Karpas-422 (cell line): ENCODE data around the gene ADAMTS9. TPM values are rescaled to one million over a fixed set of nuclear protein-coding genes. Genes with fewer than 3 reads are reported as not detected.

Source experiments
- DNase-seq: peaks from one replicate; pipeline ENCODE4 v3.0.0-alpha.2; 2015
- H2AFZ ChIP-seq: fragments of 200-600 bp; sonication (generic); 2 replicates; pipeline ENCODE4 v1.6.1; 2014; ENCODE audit warnings: antibody characterized with exemption, low read length, mixed read lengths
- H3K27ac ChIP-seq: fragments of 200-600 bp; sonication (generic); 2 replicates; pipeline ENCODE4 v1.5.1; 2014; ENCODE audit warnings: mild to moderate bottlenecking, low read length, moderate library complexity
- H3K27me3 ChIP-seq: fragments of 200-600 bp; sonication (generic); 2 replicates; pipeline ENCODE4 v1.6.1; 2014; ENCODE audit warnings: low read length, mixed read lengths
- H3K36me3 ChIP-seq: fragments of 200-600 bp; sonication (generic); 2 replicates; pipeline ENCODE4 v1.6.1; 2014; ENCODE audit warnings: low read length, mixed read lengths; ENCODE audit not compliant: insufficient read depth
- H3K4me1 ChIP-seq: fragments of 200-600 bp; sonication (generic); 2 replicates; pipeline ENCODE4 v1.6.1; 2014; ENCODE audit warnings: mild to moderate bottlenecking, low read length, mixed read lengths
- H3K4me2 ChIP-seq: fragments of 200-600 bp; sonication (generic); 2 replicates; pipeline ENCODE4 v1.6.1; 2014; ENCODE audit warnings: low read length, low read depth, mild to moderate bottlenecking; ENCODE audit not compliant: poor library complexity, severe bottlenecking
- H3K4me3 ChIP-seq: fragments of 200-600 bp; sonication (generic); 2 replicates; pipeline ENCODE4 v1.5.1; 2014; ENCODE audit warnings: mild to moderate bottlenecking, antibody characterized with exemption, low read length, mixed read lengths
- H3K79me2 ChIP-seq: fragments of 200-600 bp; sonication (generic); 2 replicates; pipeline ENCODE4 v1.6.1; 2014; ENCODE audit warnings: mild to moderate bottlenecking, low read length, mixed read lengths
- H3K9ac ChIP-seq: fragments of 200-600 bp; sonication (generic); 2 replicates; pipeline ENCODE4 v1.6.0; 2014; ENCODE audit warnings: low read length
- H3K9me2 ChIP-seq: fragments of 200-600 bp; sonication (generic), shearing (Covaris generic); replicated peaks from 2 replicates; pipeline ENCODE4 v1.6.0; 2014; ENCODE audit warnings: mild to moderate bottlenecking, low read length, moderate library complexity; ENCODE audit not compliant: insufficient read depth
- H3K9me3 ChIP-seq: fragments of 300-700, 200-600 bp; sonication (generic); 2 replicates; pipeline ENCODE4 v1.6.1; 2014; ENCODE audit warnings: low read length, mixed read lengths
- H4K20me1 ChIP-seq: fragments of 200-600 bp; sonication (generic); 2 replicates; pipeline ENCODE4 v1.6.1; 2014; ENCODE audit warnings: mild to moderate bottlenecking, antibody characterized with exemption, low read length, low read depth; ENCODE audit not compliant: insufficient read depth
- total RNA-seq: library from RNA; depleted of rRNA; stranded (reverse); fragments of >200 nt; shearing (Covaris generic); gene quantifications from 2 replicates; pipeline ENCODE4 v1.2.3, GENCODE V29; 2014; ENCODE audit warnings: low replicate concordance

The ADAMTS9 gene
- total RNA-seq, 1 experiment from 2014 or later = not detected

DNA sequence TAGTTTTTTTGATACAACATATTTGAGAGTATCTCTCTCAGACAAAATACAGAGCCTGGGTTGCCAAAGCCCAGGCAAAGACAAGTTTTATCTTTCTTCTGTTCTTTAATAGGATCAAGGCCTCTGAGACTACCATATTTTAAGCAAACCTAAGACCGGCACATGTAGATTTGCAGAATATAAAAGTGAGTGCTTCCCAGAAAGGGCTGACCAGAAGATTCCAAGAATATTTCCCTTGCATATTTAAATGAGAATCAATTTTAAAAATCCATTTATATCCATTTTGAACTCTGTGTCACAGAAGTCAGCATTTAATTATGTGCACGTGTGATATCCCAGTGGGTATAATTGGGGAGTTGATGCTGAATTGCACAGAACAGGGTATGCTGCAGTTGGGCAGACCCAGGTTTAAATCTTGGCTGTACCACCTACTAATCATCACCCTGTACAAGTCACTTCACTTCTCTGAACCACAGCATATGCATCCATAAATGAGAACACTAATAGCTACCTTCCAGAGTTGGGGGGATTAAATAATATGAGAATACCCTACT is 191.9 kb downstream of the ADAMTS9 start:
- Histone ChIP-seq H3K79me2 (no peaks in the 10 kb centered on the region), H3K27ac (no peak overlapping the region), H3K4me1 (no peaks in the 10 kb centered on the region), H2AFZ (no peak overlapping the region), H3K9me3 (no peaks in the 10 kb centered on the region), H3K9me2 (no peaks in the 10 kb centered on the region), H3K27me3 (no peaks in the 10 kb centered on the region), H3K4me3 (no peak overlapping the region), H3K9ac (no peak overlapping the region), H4K20me1 (no peaks in the 10 kb centered on the region), H3K36me3 (no peaks in the 10 kb centered on the region), H3K4me2 (no peak overlapping the region)
- DNase-seq = no peak

DNA sequence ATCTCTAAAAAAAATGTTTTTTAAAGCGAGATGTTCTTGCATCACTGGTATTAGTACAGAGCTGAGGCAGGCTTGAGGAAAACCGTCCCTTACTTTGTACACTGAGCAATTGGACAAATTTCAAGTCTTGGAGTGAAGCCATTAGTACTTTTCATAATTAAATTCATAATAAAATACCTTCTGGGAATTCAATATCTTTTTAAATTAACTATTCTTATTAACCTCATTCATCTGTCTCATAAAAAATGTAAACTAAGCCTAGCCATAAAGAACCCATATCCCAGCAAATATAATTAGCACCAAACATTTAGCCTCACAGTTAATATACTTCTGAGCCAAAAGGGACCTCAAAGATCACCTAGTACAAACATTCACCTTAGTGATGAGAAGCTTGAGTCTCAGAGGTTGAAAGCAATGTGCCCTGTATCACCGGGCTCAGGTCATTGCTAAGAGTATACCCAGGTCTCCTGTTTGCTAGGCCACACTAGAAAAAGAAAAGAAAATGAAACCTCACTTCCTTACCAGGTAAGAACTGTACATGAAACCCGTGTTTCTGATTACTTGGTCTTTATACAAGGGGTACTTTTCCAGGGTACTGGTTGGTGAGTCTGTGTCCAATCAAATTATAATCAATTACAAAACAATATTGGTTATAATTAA is 192.5 kb downstream of the ADAMTS9 start:
- no peaks in the 10 kb centered on the region for H3K9me3 ChIP-seq
- H3K4me2 ChIP-seq = no peak overlapping the region
- no peak overlapping the region for H3K27ac ChIP-seq
- no peaks in the 10 kb centered on the region for H3K27me3 ChIP-seq
- H3K79me2 ChIP-seq = no peaks in the 10 kb centered on the region
- H3K4me3 ChIP-seq = no peak overlapping the region
- no peaks in the 10 kb centered on the region for H4K20me1 ChIP-seq
- DNase-seq = no peak
- no peak overlapping the region for H2AFZ ChIP-seq
- H3K4me1 ChIP-seq = no peaks in the 10 kb centered on the region
- H3K36me3 ChIP-seq = no peaks in the 10 kb centered on the region
- H3K9ac ChIP-seq = no peak overlapping the region
- H3K9me2 ChIP-seq = no peaks in the 10 kb centered on the region

DNA sequence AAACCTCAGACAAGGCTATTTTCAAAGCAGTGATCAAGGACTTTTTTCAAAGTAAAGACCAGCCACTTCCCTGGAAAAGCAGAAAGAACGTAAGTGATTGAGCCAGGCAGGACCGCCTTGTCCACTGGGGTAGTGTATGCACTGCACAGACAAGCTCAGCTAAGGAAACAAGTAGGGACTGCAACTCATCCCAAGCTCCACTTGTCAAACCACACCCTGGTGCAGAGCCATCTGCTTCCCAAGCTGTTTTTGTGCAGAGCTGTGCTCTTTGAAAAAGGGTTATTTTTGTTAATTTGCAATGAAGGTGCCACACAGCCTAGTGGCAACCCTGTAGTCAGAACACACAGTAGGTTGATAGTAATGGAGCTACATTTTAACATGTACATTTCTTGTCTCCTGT is 193.3 kb downstream of the ADAMTS9 start:
- no peaks in the 10 kb centered on the region for H3K79me2 ChIP-seq
- H3K9me3 ChIP-seq = no peaks in the 10 kb centered on the region
- no peak overlapping the region for H3K4me2 ChIP-seq
- no peaks in the 10 kb centered on the region for H3K36me3 ChIP-seq
- H3K27ac ChIP-seq = no peak overlapping the region
- no peak overlapping the region for H3K9ac ChIP-seq
- no peaks in the 10 kb centered on the region for H3K4me1 ChIP-seq
- no peak for DNase-seq
- H3K4me3 ChIP-seq = no peak overlapping the region
- no peaks in the 10 kb centered on the region for H3K27me3 ChIP-seq
- no peaks in the 10 kb centered on the region for H4K20me1 ChIP-seq
- H2AFZ ChIP-seq = no peak overlapping the region
- no peaks in the 10 kb centered on the region for H3K9me2 ChIP-seq

DNA sequence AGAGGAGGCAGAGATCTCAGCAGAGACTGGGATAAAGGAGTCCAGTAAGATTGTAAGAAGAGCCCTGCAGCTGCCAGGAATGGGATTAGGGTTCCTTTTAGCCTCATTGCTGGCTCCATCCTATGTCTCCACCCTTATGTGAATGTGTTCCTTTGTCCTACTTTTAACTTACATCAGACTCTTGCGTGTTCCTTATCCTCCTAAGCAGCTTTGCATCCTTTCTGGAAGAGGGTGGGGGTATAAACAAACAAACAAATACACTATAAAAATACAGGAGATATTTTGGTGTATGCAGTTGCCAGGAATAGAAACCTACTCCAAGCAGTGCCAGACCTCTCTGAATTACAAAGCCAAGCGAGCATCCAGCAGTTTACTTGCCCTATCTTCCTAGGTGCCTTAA is 194.7 kb downstream of the ADAMTS9 start:
- no peak for DNase-seq
- Histone ChIP-seq H3K4me3 (no peak overlapping the region), H3K79me2 (no peaks in the 10 kb centered on the region), H4K20me1 (no peaks in the 10 kb centered on the region), H2AFZ (no peak overlapping the region), H3K36me3 (no peaks in the 10 kb centered on the region), H3K27ac (no peak overlapping the region), H3K27me3 (no peaks in the 10 kb centered on the region), H3K9me3 (no peaks in the 10 kb centered on the region), H3K9ac (no peak overlapping the region), H3K9me2 (no peaks in the 10 kb centered on the region), H3K4me2 (no peak overlapping the region), H3K4me1 (no peaks in the 10 kb centered on the region)

DNA sequence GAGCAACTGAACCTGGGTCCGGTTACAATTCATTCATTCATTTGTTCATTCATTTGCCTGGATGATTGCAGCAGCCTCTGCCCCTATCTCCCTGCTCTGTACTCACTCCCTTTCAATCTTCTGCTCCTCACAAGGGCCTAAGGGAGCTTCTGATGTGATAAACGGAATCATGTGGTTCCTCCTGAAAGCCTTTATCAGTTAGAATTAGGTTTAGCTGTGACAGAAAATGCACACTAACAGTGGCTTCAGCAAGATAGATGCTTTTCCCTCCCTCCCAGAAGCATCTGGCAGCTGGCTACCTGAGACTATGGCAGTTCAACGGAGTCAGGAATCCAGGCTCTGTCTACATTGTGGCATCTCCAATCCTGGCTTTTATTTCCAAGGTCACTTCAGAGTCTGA is 196.0 kb downstream of the ADAMTS9 start:
- H3K4me2 ChIP-seq = no peak overlapping the region
- H2AFZ ChIP-seq = no peak overlapping the region
- H3K9me3 ChIP-seq = no peaks in the 10 kb centered on the region
- H3K27ac ChIP-seq = no peak overlapping the region
- no peaks in the 10 kb centered on the region for H3K9me2 ChIP-seq
- no peaks in the 10 kb centered on the region for H3K27me3 ChIP-seq
- H3K9ac ChIP-seq = no peak overlapping the region
- no peak overlapping the region for H3K4me3 ChIP-seq
- H3K4me1 ChIP-seq = no peaks in the 10 kb centered on the region
- no peaks in the 10 kb centered on the region for H4K20me1 ChIP-seq
- DNase-seq = no peak
- H3K79me2 ChIP-seq = no peaks in the 10 kb centered on the region
- H3K36me3 ChIP-seq = no peaks in the 10 kb centered on the region

DNA sequence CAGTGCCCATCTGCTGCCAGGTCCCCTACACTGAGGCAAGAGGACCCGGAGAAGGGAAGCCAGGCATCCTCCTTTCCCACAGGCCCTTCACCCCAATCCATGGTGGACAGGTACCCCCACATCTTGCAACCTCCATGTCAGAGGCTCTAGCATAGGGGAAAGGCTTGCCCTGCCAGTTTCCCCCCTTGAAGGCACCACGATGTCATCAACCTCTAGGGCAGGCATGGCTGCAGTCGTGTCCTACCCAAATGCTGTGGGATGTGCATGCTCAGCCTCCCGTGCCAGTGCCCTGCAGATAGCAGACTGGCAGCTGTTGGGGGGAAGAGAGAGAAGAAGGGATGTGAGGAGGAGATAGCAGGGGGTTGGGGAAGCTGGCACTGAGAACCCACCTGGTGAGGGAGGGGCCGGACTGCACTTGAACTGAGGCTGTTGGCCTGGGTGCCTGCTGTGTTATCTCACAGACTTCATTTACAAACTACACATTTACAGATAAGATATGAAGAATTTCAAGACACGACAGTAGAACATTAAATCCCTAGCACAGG is 197.5 kb downstream of the ADAMTS9 start:
- Histone ChIP-seq H3K4me1 (no peaks in the 10 kb centered on the region), H3K9ac (no peak overlapping the region), H3K36me3 (no peaks in the 10 kb centered on the region), H3K4me3 (no peak overlapping the region), H3K4me2 (no peak overlapping the region), H3K9me3 (no peaks in the 10 kb centered on the region), H3K79me2 (no peaks in the 10 kb centered on the region), H3K27ac (no peak overlapping the region), H3K27me3 (no peaks in the 10 kb centered on the region), H4K20me1 (no peaks in the 10 kb centered on the region), H3K9me2 (no peaks in the 10 kb centered on the region), H2AFZ (no peak overlapping the region)
- no peak for DNase-seq

DNA sequence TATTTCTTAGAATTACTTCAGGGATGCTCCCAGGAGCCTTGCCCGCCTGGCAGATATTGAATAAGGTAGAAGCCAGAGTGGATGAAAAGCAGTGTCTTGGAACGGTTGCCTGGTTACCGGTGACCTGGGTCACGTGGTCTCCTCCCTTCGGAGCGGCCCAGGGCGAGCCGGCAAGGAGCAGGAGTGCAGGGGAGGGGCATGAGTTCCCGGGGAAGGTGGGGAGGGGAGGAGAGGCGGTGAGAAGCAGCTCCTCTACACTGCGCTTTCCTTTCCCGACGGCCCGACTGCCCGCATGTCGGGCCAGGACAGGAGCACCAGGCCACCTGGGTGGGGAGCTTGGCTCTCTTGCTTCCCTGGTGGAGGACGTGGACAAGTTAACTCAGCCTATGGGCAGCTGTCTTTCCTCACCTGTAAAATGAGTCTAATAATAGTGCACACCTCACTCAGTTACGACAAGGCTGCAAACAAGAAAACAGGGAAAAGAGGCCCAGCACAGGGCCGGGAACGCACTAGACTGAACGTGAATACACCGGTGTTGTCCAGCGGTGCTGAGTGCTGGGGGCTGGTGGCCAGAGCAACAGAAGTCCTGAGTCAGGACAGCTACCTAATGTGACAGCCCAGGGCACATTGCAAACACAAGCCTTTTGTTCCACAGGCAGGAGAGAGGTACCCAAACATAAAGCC is 198.3 kb downstream of the ADAMTS9 start:
- Histone ChIP-seq H3K9ac (no peak overlapping the region), H3K27ac (no peak overlapping the region), H3K4me2 (no peak overlapping the region), H3K79me2 (no peaks in the 10 kb centered on the region), H2AFZ (no peak overlapping the region), H3K4me3 (no peak overlapping the region), H4K20me1 (no peaks in the 10 kb centered on the region), H3K4me1 (no peaks in the 10 kb centered on the region), H3K9me2 (no peaks in the 10 kb centered on the region), H3K9me3 (no peaks in the 10 kb centered on the region), H3K36me3 (no peaks in the 10 kb centered on the region), H3K27me3 (no peaks in the 10 kb centered on the region)
- DNase-seq = no peak

DNA sequence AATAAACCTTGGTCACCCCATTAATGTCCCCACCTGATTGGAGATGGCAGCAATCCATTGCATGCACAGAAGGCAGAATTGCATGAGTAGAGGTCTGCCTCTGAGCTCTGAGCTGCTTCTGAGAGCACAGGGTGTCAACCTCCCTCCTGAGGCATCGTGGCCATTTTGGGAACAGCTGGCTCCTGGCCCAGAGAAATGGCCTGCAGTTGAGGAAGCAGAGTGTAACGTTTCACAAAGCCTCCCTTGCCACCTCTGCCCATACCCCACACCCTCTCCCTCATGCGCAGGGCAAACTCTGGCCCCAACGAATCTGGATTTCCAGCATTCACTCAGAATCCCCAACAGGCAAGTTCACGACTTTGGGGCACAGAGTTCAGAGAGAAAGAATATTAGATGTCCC is 198.9 kb downstream of the ADAMTS9 start:
- no peaks in the 10 kb centered on the region for H3K9me3 ChIP-seq
- no peak for DNase-seq
- H4K20me1 ChIP-seq = no peaks in the 10 kb centered on the region
- H3K4me2 ChIP-seq = no peak overlapping the region
- H3K9ac ChIP-seq = no peak overlapping the region
- no peaks in the 10 kb centered on the region for H3K36me3 ChIP-seq
- H2AFZ ChIP-seq = no peak overlapping the region
- no peaks in the 10 kb centered on the region for H3K27me3 ChIP-seq
- H3K9me2 ChIP-seq = no peaks in the 10 kb centered on the region
- H3K27ac ChIP-seq = no peak overlapping the region
- no peaks in the 10 kb centered on the region for H3K79me2 ChIP-seq
- no peak overlapping the region for H3K4me3 ChIP-seq
- no peaks in the 10 kb centered on the region for H3K4me1 ChIP-seq
